HEK293 (cell line): ENCODE results near the gene WDR53.

Experiments
- HOXC10 ChIP-seq: sonication (generic); formaldehyde crosslinking; IDR thresholded peaks from 2 replicates; pipeline ENCODE4 v1.8.1; 2023; ENCODE audit warnings: mild to moderate bottlenecking, missing genetic modification reagents
- MZF1 ChIP-seq: fragments of 450-650 bp; formaldehyde crosslinking; IDR thresholded peaks from 2 replicates; pipeline ENCODE4 v1.5.1; 2017; ENCODE audit warnings: missing biosample characterization, missing genetic modification characterization, borderline replicate concordance
- TCF7L2 ChIP-seq: IDR thresholded peaks from 2 replicates; pipeline ENCODE4 v1.6.1; 2011; ENCODE audit warnings: low read depth, mild to moderate bottlenecking, inconsistent platforms, low read length, moderate library complexity, borderline replicate concordance
- YY1 ChIP-seq: fragments of 450-650 bp; formaldehyde crosslinking; IDR thresholded peaks from 2 replicates; pipeline ENCODE4 v1.5.1; 2018; ENCODE audit warnings: missing biosample characterization, missing genetic modification characterization
- ZFP69B ChIP-seq: fragments of 450-650 bp; formaldehyde crosslinking; IDR thresholded peaks from 2 replicates; pipeline ENCODE4 v1.5.1; 2016; ENCODE audit warnings: missing biosample characterization, missing genetic modification characterization
- ZNF133 ChIP-seq: fragments of 450-650 bp; formaldehyde crosslinking; IDR thresholded peaks from 2 replicates; pipeline ENCODE4 v1.5.1; 2016; ENCODE audit warnings: missing biosample characterization, missing genetic modification characterization
- ZNF157 ChIP-seq: fragments of 450-650 bp; formaldehyde crosslinking; IDR thresholded peaks from 2 replicates; pipeline ENCODE4 v1.5.1; 2016; ENCODE audit warnings: missing biosample characterization, missing genetic modification characterization
- ZNF239 ChIP-seq: fragments of 450-650 bp; formaldehyde crosslinking; IDR thresholded peaks from 2 replicates; pipeline ENCODE4 v1.5.1; 2016; ENCODE audit warnings: missing biosample characterization, missing genetic modification characterization
- ZNF292 ChIP-seq: fragments of 450-650 bp; formaldehyde crosslinking; IDR thresholded peaks from 2 replicates; pipeline ENCODE4 v1.5.1; 2016; ENCODE audit warnings: low read depth, missing biosample characterization, missing genetic modification characterization, borderline replicate concordance
- ZNF311 ChIP-seq: fragments of 450-650 bp; formaldehyde crosslinking; IDR thresholded peaks from 2 replicates; pipeline ENCODE4 v1.5.1; 2017; ENCODE audit warnings: missing biosample characterization, missing genetic modification characterization, borderline replicate concordance
- ZNF561 ChIP-seq: fragments of 450-650 bp; IDR thresholded peaks from 2 replicates; pipeline ENCODE4 v1.5.1; 2018; ENCODE audit warnings: missing biosample characterization, missing genetic modification characterization, borderline replicate concordance
- TF ChIP-seq, protein P1 (sequence below): fragments of 450-650 bp; formaldehyde crosslinking; IDR thresholded peaks from 2 replicates; pipeline ENCODE4 v1.5.1; 2016; ENCODE audit warnings: missing biosample characterization, missing genetic modification characterization
- TF ChIP-seq, protein P2 (sequence below): fragments of 450-650 bp; formaldehyde crosslinking; IDR thresholded peaks from 2 replicates; pipeline ENCODE4 v1.5.1; 2016; ENCODE audit warnings: missing biosample characterization, missing genetic modification characterization
- TF ChIP-seq, protein P3 (sequence below): fragments of 450-650 bp; formaldehyde crosslinking; IDR thresholded peaks from 2 replicates; pipeline ENCODE4 v1.5.1; 2016; ENCODE audit warnings: missing biosample characterization, missing genetic modification characterization

DNA sequence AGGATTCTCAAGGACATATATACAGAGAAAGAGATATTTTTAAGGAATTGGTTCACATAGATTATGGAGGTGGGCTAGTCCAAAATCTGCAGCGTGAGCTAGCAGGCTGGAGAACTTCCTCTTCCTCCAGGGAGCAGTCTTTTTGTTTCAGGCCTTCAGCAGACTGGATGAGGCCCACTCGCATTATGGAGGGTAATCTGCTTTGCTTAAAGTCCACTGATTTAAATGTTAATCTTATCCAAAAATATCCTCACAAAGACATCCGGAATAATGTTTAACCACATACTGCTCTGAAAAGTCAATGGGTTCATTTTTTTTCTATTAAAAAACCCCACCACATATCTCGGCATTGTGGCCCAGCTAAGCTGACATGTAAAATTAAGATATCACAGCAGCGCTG, 48.9 kb upstream of the WDR53 start:
- TF ChIP-seq, protein P1, sequence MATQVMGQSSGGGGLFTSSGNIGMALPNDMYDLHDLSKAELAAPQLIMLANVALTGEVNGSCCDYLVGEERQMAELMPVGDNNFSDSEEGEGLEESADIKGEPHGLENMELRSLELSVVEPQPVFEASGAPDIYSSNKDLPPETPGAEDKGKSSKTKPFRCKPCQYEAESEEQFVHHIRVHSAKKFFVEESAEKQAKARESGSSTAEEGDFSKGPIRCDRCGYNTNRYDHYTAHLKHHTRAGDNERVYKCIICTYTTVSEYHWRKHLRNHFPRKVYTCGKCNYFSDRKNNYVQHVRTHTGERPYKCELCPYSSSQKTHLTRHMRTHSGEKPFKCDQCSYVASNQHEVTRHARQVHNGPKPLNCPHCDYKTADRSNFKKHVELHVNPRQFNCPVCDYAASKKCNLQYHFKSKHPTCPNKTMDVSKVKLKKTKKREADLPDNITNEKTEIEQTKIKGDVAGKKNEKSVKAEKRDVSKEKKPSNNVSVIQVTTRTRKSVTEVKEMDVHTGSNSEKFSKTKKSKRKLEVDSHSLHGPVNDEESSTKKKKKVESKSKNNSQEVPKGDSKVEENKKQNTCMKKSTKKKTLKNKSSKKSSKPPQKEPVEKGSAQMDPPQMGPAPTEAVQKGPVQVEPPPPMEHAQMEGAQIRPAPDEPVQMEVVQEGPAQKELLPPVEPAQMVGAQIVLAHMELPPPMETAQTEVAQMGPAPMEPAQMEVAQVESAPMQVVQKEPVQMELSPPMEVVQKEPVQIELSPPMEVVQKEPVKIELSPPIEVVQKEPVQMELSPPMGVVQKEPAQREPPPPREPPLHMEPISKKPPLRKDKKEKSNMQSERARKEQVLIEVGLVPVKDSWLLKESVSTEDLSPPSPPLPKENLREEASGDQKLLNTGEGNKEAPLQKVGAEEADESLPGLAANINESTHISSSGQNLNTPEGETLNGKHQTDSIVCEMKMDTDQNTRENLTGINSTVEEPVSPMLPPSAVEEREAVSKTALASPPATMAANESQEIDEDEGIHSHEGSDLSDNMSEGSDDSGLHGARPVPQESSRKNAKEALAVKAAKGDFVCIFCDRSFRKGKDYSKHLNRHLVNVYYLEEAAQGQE (tag by site-specific recombination), result no peak
- TF ChIP-seq, protein P2, sequence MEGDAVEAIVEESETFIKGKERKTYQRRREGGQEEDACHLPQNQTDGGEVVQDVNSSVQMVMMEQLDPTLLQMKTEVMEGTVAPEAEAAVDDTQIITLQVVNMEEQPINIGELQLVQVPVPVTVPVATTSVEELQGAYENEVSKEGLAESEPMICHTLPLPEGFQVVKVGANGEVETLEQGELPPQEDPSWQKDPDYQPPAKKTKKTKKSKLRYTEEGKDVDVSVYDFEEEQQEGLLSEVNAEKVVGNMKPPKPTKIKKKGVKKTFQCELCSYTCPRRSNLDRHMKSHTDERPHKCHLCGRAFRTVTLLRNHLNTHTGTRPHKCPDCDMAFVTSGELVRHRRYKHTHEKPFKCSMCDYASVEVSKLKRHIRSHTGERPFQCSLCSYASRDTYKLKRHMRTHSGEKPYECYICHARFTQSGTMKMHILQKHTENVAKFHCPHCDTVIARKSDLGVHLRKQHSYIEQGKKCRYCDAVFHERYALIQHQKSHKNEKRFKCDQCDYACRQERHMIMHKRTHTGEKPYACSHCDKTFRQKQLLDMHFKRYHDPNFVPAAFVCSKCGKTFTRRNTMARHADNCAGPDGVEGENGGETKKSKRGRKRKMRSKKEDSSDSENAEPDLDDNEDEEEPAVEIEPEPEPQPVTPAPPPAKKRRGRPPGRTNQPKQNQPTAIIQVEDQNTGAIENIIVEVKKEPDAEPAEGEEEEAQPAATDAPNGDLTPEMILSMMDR, result no peak
- TF ChIP-seq TCF7L2 (no peak), ZNF239 (tag by site-specific recombination) (no peak), ZNF311 (no peak), YY1 (tag by site-specific recombination) (no peak), HOXC10 (no peak), ZFP69B (tag by site-specific recombination) (no peak), ZNF157 (tag by site-specific recombination) (no peak), ZNF561 (tag by site-specific recombination) (no peak), ZNF133 (tag by site-specific recombination) (no peak), ZNF292 (tag by site-specific recombination) (no peak), MZF1 (tag by site-specific recombination) (no peak)
- TF ChIP-seq, protein P3, sequence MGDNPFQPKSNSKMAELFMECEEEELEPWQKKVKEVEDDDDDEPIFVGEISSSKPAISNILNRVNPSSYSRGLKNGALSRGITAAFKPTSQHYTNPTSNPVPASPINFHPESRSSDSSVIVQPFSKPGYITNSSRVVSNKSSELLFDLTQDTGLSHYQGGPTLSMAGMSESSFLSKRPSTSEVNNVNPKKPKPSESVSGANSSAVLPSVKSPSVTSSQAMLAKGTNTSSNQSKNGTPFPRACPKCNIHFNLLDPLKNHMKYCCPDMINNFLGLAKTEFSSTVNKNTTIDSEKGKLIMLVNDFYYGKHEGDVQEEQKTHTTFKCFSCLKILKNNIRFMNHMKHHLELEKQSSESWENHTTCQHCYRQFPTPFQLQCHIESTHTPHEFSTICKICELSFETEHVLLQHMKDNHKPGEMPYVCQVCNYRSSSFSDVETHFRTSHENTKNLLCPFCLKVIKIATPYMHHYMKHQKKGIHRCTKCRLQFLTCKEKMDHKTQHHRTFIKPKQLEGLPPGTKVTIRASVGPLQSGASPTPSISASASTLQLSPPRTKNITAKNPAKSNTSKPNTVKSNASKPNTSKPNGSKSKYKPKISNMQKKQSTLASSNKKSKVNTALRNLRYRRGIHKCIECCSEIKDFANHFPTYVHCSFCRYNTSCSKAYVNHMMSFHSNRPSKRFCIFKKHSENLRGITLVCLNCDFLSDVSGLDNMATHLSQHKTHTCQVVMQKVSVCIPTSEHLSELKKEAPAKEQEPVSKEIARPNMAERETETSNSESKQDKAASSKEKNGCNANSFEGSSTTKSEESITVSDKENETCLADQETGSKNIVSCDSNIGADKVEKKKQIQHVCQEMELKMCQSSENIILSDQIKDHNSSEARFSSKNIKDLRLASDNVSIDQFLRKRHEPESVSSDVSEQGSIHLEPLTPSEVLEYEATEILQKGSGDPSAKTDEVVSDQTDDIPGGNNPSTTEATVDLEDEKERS, result no peak
